Measurements from ENCODE around the gene VCL.
"Not testable (repeated sequence)": the region's sequence is repeated elsewhere in the genome, so short reads cannot be mapped to it uniquely, and the experiment has no call there.

Gene VCL

GRCh38 chr10:74044419-74044818, 46.5 kb downstream of the VCL start:
- DNase-seq: no peak

- DNase-seq: no peak
These were observed 49.4 kb downstream of the VCL start for GRCh38 chr10:74047304-74047703.

- no peak for DNase-seq
These were observed 50.0 kb downstream of the VCL start for GRCh38 chr10:74047871-74048270.

GRCh38 chr10:74048433-74048832, 50.5 kb downstream of the VCL start:
- no peak for DNase-seq

GRCh38 chr10:74049955-74050354, 52.0 kb downstream of the VCL start:
- DNase-seq: no peak

- DNase-seq: no peak
These were observed 52.7 kb downstream of the VCL start for GRCh38 chr10:74050653-74051052.

GRCh38 chr10:74051736-74052342, 53.9 kb downstream of the VCL start:
- DNase-seq: no peak

GRCh38 chr10:74052994-74053393, 55.1 kb downstream of the VCL start:
- DNase-seq: no peak

- DNase-seq: no peak
These were observed 57.6 kb downstream of the VCL start for GRCh38 chr10:74055383-74056049.

GRCh38 chr10:74056050-74056818, 58.3 kb downstream of the VCL start:
- peak; percentile 57 for DNase-seq

- DNase-seq: no peak
These were observed 60.2 kb downstream of the VCL start for GRCh38 chr10:74058071-74058470.

GRCh38 chr10:74058658-74059057, 60.7 kb downstream of the VCL start:
- DNase-seq: no peak

- DNase-seq: no peak
These were observed 63.2 kb downstream of the VCL start for GRCh38 chr10:74061104-74061503.

GRCh38 chr10:74061978-74062377, 64.1 kb downstream of the VCL start:
- DNase-seq: not testable (repeated sequence)

GRCh38 chr10:74063256-74063655, 65.3 kb downstream of the VCL start:
- no peak for DNase-seq

GRCh38 chr10:74067373-74068352, 69.7 kb downstream of the VCL start:
- DNase-seq: no peak

GRCh38 chr10:74071157-74071556, 73.2 kb downstream of the VCL start:
- peak; percentile 69 for DNase-seq

GRCh38 chr10:74072503-74072902, 74.6 kb downstream of the VCL start:
- peak; percentile 48 for DNase-seq

- DNase-seq: no peak
These were observed 78.0 kb downstream of the VCL start for GRCh38 chr10:74075906-74076305.

- no peak for DNase-seq
These were observed 79.0 kb downstream of the VCL start for GRCh38 chr10:74076961-74077360.

GRCh38 chr10:74077416-74077815, 79.5 kb downstream of the VCL start:
- DNase-seq: peak; percentile 22

GRCh38 chr10:74078037-74078436, 80.1 kb downstream of the VCL start:
- DNase-seq: peak; percentile 62

All from kidney glomerular epithelial cell (primary cell).